ENCODE results near the gene KLHL29.

KLHL29 gene

GRCh38 chr2:23556929-23557328, 171.9 kb downstream of the KLHL29 start:
- no peaks in the 10 kb centered on the region for H3K27me3 ChIP-seq (ENCODE audit: insufficient read depth, low read length, poor library complexity, severe bottlenecking)
- H2AFZ ChIP-seq (ENCODE audit: low read length): no peak overlapping the region
- no peaks in the 10 kb centered on the region for H4K20me1 ChIP-seq (ENCODE audit: insufficient read depth, low read length, poor library complexity, severe bottlenecking)
- no peak overlapping the region for H3K9ac ChIP-seq (ENCODE audit: low read depth, low read length, poor library complexity, severe bottlenecking)
- H3K79me2 ChIP-seq (ENCODE audit: insufficient read depth, low read length): no peaks in the 10 kb centered on the region
- H3K9me2 ChIP-seq (replicated peaks; ENCODE audit: low read depth, low read length): no peaks in the 10 kb centered on the region
- peaks cover 1% of the 10 kb centered on the region for H3K4me1 ChIP-seq (ENCODE audit: insufficient read depth, low read length, poor library complexity, severe bottlenecking)
- no peaks in the 10 kb centered on the region for H3F3A ChIP-seq (ENCODE audit: low read depth)
- H3K36me3 ChIP-seq (ENCODE audit: insufficient read depth, low read length): no peaks in the 10 kb centered on the region
- no peaks in the 10 kb centered on the region for H3K9me3 ChIP-seq (ENCODE audit: insufficient read depth, low read depth, low read length)
- no peak for TF ChIP-seq EZH2phosphoT487 (IDR thresholded peaks at IDR 0.05; ENCODE audit: borderline replicate concordance)
- TF ChIP-seq CTCF (conservative IDR thresholded peaks at IDR 0.05; ENCODE audit: low read length): no peak
- no peak overlapping the region for H3K4me2 ChIP-seq (ENCODE audit: low read depth, low read length, poor library complexity, severe bottlenecking)
- H3K4me3 ChIP-seq (ENCODE audit: low read length, poor library complexity, severe bottlenecking): no peak overlapping the region

GRCh38 chr2:23557455-23557854, 172.5 kb downstream of the KLHL29 start:
- H2AFZ ChIP-seq (ENCODE audit: low read length): no peak overlapping the region
- H3K9me3 ChIP-seq (ENCODE audit: insufficient read depth, low read depth, low read length): no peaks in the 10 kb centered on the region
- H3K27me3 ChIP-seq (ENCODE audit: insufficient read depth, low read length, poor library complexity, severe bottlenecking): no peaks in the 10 kb centered on the region
- H3K79me2 ChIP-seq (ENCODE audit: insufficient read depth, low read length): no peaks in the 10 kb centered on the region
- no peak overlapping the region for H3K4me3 ChIP-seq (ENCODE audit: low read length, poor library complexity, severe bottlenecking)
- no peaks in the 10 kb centered on the region for H3F3A ChIP-seq (ENCODE audit: low read depth)
- no peak for TF ChIP-seq CTCF (conservative IDR thresholded peaks at IDR 0.05; ENCODE audit: low read length)
- TF ChIP-seq EZH2phosphoT487 (IDR thresholded peaks at IDR 0.05; ENCODE audit: borderline replicate concordance): no peak
- no peaks in the 10 kb centered on the region for H3K36me3 ChIP-seq (ENCODE audit: insufficient read depth, low read length)
- no peaks in the 10 kb centered on the region for H3K4me1 ChIP-seq (ENCODE audit: insufficient read depth, low read length, poor library complexity, severe bottlenecking)
- H4K20me1 ChIP-seq (ENCODE audit: insufficient read depth, low read length, poor library complexity, severe bottlenecking): no peaks in the 10 kb centered on the region
- no peaks in the 10 kb centered on the region for H3K9me2 ChIP-seq (replicated peaks; ENCODE audit: low read depth, low read length)
- no peak overlapping the region for H3K9ac ChIP-seq (ENCODE audit: low read depth, low read length, poor library complexity, severe bottlenecking)
- no peak overlapping the region for H3K4me2 ChIP-seq (ENCODE audit: low read depth, low read length, poor library complexity, severe bottlenecking)

GRCh38 chr2:23559561-23560239, 174.7 kb downstream of the KLHL29 start:
- Histone ChIP-seq H3K9ac (ENCODE audit: low read depth, low read length, poor library complexity, severe bottlenecking) (no peak overlapping the region), H3K4me2 (ENCODE audit: low read depth, low read length, poor library complexity, severe bottlenecking) (no peak overlapping the region), H2AFZ (ENCODE audit: low read length) (no peak overlapping the region), H3K79me2 (ENCODE audit: insufficient read depth, low read length) (no peaks in the 10 kb centered on the region), H3F3A (ENCODE audit: low read depth) (no peaks in the 10 kb centered on the region), H3K27me3 (ENCODE audit: insufficient read depth, low read length, poor library complexity, severe bottlenecking) (no peaks in the 10 kb centered on the region), H3K36me3 (ENCODE audit: insufficient read depth, low read length) (no peaks in the 10 kb centered on the region), H4K20me1 (ENCODE audit: insufficient read depth, low read length, poor library complexity, severe bottlenecking) (no peaks in the 10 kb centered on the region), H3K4me1 (ENCODE audit: insufficient read depth, low read length, poor library complexity, severe bottlenecking) (no peaks in the 10 kb centered on the region), H3K9me3 (ENCODE audit: insufficient read depth, low read depth, low read length) (no peaks in the 10 kb centered on the region), H3K9me2 (replicated peaks; ENCODE audit: low read depth, low read length) (no peaks in the 10 kb centered on the region), H3K4me3 (ENCODE audit: low read length, poor library complexity, severe bottlenecking) (no peak overlapping the region)
- no peak for TF ChIP-seq EZH2phosphoT487 (IDR thresholded peaks at IDR 0.05; ENCODE audit: borderline replicate concordance)
- TF ChIP-seq CTCF (conservative IDR thresholded peaks at IDR 0.05; ENCODE audit: low read length): no peak

Measured in Loucy (cell line).